Liver (tissue), 3 donors: ENCODE measurements around the gene HOXC10.

Source experiments
- FOXA2 ChIP-seq: IDR thresholded peaks from 2 replicates; pipeline ENCODE4 v1.6.1; 2016; ENCODE audit warnings: antibody characterized with exemption
- GABPA ChIP-seq, 2 donors: IDR thresholded peaks in 1 of 2; conservative IDR thresholded peaks in 1 of 2; 2 replicates each; pipeline ENCODE4 v1.6.1; 2016; ENCODE audit warnings: antibody characterized with exemption in 2 of 2, mild to moderate bottlenecking in 1 of 2, moderate library complexity in 1 of 2
- JUND ChIP-seq, 2 donors: IDR thresholded peaks; 2 replicates each; pipeline ENCODE4 v1.6.1; 2016; ENCODE audit warnings: antibody characterized with exemption in 2 of 2
- YY1 ChIP-seq: IDR thresholded peaks from 2 replicates; pipeline ENCODE4 v1.6.1; 2016; ENCODE audit warnings: antibody characterized with exemption, mild to moderate bottlenecking
- TF ChIP-seq, protein P1 (sequence below): IDR thresholded peaks from 2 replicates; pipeline ENCODE4 v1.6.1; 2016; ENCODE audit warnings: antibody characterized with exemption
- TF ChIP-seq, protein P2 (sequence below): fragments of 150-350 bp; IDR thresholded peaks from 2 replicates; pipeline ENCODE4 v1.5.1; 2017; ENCODE audit warnings: improper control_type of control experiment, low read depth, low read length; ENCODE audit not compliant: missing input control
- TF ChIP-seq, protein P3 (sequence below): IDR thresholded peaks from 2 replicates; pipeline ENCODE4 v1.6.1; 2016; ENCODE audit warnings: antibody characterized with exemption
- TF ChIP-seq, protein P4 (sequence below): IDR thresholded peaks from 2 replicates; pipeline ENCODE4 v1.6.1; 2016; ENCODE audit warnings: antibody characterized with exemption
- TF ChIP-seq, protein P5 (sequence below): IDR thresholded peaks from 2 replicates; pipeline ENCODE4 v1.6.1; 2016; ENCODE audit warnings: antibody characterized with exemption, mild to moderate bottlenecking
- donor health status: healthy.
- donor health status: healthy.

DNA sequence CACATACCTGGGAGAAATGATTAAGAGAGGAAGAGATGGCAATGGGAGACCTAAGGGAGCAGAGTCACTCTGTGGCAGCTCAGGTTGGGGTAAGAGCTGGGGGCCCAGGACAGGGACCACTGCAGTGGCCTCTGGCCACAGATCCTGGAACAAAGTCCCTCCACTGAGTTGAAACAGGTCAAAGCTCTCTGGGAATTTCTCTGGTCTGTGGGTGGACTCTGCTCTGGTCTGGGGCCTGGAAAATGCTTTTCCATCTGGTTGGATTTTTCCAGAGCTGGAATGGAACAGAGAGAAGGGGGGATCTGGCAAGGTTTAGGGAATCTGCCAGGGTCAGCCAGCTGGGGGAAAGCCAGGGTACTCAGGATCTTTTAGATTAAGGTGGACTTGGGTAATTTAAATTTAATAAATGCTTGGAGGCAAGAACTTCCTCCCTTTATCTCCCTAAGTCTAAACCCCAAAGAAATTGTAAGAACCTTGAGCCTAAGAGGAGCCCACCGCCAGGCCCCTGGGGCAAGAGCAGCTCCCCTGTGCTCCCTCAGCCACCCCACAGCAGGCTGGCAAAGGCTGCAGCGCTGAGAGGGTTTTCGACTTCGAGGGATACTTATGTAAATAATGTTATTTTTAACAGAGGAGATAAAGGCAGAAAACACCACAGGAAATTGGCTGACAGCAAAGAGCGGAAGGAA, 3.7 kb downstream of the HOXC10 start:
- TF ChIP-seq, protein P1, sequence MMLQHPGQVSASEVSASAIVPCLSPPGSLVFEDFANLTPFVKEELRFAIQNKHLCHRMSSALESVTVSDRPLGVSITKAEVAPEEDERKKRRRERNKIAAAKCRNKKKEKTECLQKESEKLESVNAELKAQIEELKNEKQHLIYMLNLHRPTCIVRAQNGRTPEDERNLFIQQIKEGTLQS = no peak
- TF ChIP-seq GABPA (IDR thresholded peaks at IDR 0.05 in 1 of 2, conservative IDR thresholded peaks at IDR 0.05 in 1 of 2) = no peak
- TF ChIP-seq, protein P2, sequence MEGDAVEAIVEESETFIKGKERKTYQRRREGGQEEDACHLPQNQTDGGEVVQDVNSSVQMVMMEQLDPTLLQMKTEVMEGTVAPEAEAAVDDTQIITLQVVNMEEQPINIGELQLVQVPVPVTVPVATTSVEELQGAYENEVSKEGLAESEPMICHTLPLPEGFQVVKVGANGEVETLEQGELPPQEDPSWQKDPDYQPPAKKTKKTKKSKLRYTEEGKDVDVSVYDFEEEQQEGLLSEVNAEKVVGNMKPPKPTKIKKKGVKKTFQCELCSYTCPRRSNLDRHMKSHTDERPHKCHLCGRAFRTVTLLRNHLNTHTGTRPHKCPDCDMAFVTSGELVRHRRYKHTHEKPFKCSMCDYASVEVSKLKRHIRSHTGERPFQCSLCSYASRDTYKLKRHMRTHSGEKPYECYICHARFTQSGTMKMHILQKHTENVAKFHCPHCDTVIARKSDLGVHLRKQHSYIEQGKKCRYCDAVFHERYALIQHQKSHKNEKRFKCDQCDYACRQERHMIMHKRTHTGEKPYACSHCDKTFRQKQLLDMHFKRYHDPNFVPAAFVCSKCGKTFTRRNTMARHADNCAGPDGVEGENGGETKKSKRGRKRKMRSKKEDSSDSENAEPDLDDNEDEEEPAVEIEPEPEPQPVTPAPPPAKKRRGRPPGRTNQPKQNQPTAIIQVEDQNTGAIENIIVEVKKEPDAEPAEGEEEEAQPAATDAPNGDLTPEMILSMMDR = no peak
- TF ChIP-seq YY1 = no peak
- TF ChIP-seq, protein P3, sequence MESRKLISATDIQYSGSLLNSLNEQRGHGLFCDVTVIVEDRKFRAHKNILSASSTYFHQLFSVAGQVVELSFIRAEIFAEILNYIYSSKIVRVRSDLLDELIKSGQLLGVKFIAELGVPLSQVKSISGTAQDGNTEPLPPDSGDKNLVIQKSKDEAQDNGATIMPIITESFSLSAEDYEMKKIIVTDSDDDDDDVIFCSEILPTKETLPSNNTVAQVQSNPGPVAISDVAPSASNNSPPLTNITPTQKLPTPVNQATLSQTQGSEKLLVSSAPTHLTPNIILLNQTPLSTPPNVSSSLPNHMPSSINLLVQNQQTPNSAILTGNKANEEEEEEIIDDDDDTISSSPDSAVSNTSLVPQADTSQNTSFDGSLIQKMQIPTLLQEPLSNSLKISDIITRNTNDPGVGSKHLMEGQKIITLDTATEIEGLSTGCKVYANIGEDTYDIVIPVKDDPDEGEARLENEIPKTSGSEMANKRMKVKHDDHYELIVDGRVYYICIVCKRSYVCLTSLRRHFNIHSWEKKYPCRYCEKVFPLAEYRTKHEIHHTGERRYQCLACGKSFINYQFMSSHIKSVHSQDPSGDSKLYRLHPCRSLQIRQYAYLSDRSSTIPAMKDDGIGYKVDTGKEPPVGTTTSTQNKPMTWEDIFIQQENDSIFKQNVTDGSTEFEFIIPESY = no peak
- TF ChIP-seq, protein P4, sequence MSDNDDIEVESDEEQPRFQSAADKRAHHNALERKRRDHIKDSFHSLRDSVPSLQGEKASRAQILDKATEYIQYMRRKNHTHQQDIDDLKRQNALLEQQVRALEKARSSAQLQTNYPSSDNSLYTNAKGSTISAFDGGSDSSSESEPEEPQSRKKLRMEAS = no peak
- no peak for TF ChIP-seq JUND (IDR thresholded peaks at IDR 0.05)
- TF ChIP-seq, protein P5, sequence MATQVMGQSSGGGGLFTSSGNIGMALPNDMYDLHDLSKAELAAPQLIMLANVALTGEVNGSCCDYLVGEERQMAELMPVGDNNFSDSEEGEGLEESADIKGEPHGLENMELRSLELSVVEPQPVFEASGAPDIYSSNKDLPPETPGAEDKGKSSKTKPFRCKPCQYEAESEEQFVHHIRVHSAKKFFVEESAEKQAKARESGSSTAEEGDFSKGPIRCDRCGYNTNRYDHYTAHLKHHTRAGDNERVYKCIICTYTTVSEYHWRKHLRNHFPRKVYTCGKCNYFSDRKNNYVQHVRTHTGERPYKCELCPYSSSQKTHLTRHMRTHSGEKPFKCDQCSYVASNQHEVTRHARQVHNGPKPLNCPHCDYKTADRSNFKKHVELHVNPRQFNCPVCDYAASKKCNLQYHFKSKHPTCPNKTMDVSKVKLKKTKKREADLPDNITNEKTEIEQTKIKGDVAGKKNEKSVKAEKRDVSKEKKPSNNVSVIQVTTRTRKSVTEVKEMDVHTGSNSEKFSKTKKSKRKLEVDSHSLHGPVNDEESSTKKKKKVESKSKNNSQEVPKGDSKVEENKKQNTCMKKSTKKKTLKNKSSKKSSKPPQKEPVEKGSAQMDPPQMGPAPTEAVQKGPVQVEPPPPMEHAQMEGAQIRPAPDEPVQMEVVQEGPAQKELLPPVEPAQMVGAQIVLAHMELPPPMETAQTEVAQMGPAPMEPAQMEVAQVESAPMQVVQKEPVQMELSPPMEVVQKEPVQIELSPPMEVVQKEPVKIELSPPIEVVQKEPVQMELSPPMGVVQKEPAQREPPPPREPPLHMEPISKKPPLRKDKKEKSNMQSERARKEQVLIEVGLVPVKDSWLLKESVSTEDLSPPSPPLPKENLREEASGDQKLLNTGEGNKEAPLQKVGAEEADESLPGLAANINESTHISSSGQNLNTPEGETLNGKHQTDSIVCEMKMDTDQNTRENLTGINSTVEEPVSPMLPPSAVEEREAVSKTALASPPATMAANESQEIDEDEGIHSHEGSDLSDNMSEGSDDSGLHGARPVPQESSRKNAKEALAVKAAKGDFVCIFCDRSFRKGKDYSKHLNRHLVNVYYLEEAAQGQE = no peak
- TF ChIP-seq FOXA2 = no peak
